Endothelial cell of umbilical vein (primary cell): ENCODE data around the gene GNL2. TPM values are rescaled to one million over a fixed set of nuclear protein-coding genes. Genes with fewer than 3 reads are reported as not detected.

Experiments
- BruUV-seq: library from RNA; stranded (reverse); fragments of 400-500 nt; replicated peaks from 2 replicates; lab custom pipeline; 2021; lab: Mats Ljungman, UMichigan
- CTCF ChIA-PET: fragments of 300-600, 350-600 bp; sonication (Branson Sonifier 250); formaldehyde crosslinking; loops from one replicate; lab custom pipeline; 2021; ENCODE audit warnings: antibody characterized with exemption, inconsistent platforms; lab: Charles Lee
- POLR2A ChIA-PET: fragments of 300-600, 350-600 bp; sonication (Branson Sonifier 250); formaldehyde crosslinking; loops from one replicate; lab custom pipeline; 2021; ENCODE audit warnings: antibody characterized with exemption, inconsistent platforms; lab: Charles Lee
- DNase-seq: peaks from one replicate; pipeline ENCODE4 v3.0.0-alpha.2; 2011; ENCODE audit warnings: low read depth, low spot score
- FAIRE-seq: peaks from 2 replicates; lab custom pipeline; 2011; peaks lifted over from hg19 to GRCh38; lab: Jason Lieb, UNC
- H2AFZ ChIP-seq: 2 replicates; pipeline ENCODE4 v1.6.0; 2012; ENCODE audit warnings: low read depth, low read length, control low read depth, inconsistent platforms
- H3K27ac ChIP-seq: 2 replicates; pipeline ENCODE4 v1.5.1; 2011; ENCODE audit warnings: low read depth, mild to moderate bottlenecking, control low read depth, low read length, moderate library complexity; ENCODE audit not compliant: insufficient read depth
- H3K27me3 ChIP-seq, 2 experiments: 2 replicates each; pipeline versions ENCODE4 v1.6.0 to v1.6.1; 2011; ENCODE audit warnings: low read length in 2 of 2, mixed read lengths in 1 of 2; ENCODE audit not compliant: control insufficient read depth in 2 of 2, insufficient read depth in 2 of 2
- H3K36me3 ChIP-seq, 2 experiments: 2 replicates in 1 of 2; 3 replicates in 1 of 2; pipeline ENCODE4 v1.5.1; 2011; ENCODE audit warnings: low read length in 2 of 2, mild to moderate bottlenecking in 1 of 2, moderate library complexity in 1 of 2; ENCODE audit not compliant: control insufficient read depth in 2 of 2, insufficient read depth in 2 of 2; ENCODE audit errors: extremely low read depth in 1 of 2
- H3K4me1 ChIP-seq: 3 replicates; pipeline ENCODE4 v1.5.1; 2011; ENCODE audit warnings: mild to moderate bottlenecking, low read length; ENCODE audit not compliant: control insufficient read depth, insufficient read depth; ENCODE audit errors: extremely low read depth
- H3K4me2 ChIP-seq: 2 replicates; pipeline ENCODE4 v1.6.1; 2011; ENCODE audit warnings: low read length, control low read depth, mixed read lengths; ENCODE audit not compliant: insufficient read depth
- H3K4me3 ChIP-seq, 3 experiments: fragments of 200-600 bp in 1 of 3; sonication (generic), shearing (Covaris generic) in 1 of 3; replicated peaks in 1 of 3; 2 replicates each; pipeline ENCODE4 v1.5.1; 2011 to 2016; ENCODE audit warnings: control low read depth in 3 of 3, low read length in 3 of 3, mild to moderate bottlenecking in 2 of 3, inconsistent platforms in 1 of 3, low read depth in 1 of 3, moderate library complexity in 1 of 3; ENCODE audit not compliant: insufficient read depth in 1 of 3
- H3K79me2 ChIP-seq: 2 replicates; pipeline ENCODE4 v1.6.0; 2012; ENCODE audit warnings: low read length, inconsistent platforms; ENCODE audit not compliant: control insufficient read depth, insufficient read depth
- H3K9ac ChIP-seq: replicated peaks from 2 replicates; pipeline ENCODE3; 2011; ENCODE audit warnings: low read length, control low read depth; ENCODE audit not compliant: insufficient read depth; ENCODE audit errors: extremely low read depth
- H3K9me1 ChIP-seq: replicated peaks from 3 replicates; pipeline ENCODE4 v1.6.0; 2011; ENCODE audit warnings: mild to moderate bottlenecking, low read length; ENCODE audit not compliant: control insufficient read depth, insufficient read depth; ENCODE audit errors: extremely low read depth
- H3K9me3 ChIP-seq: replicated peaks from 2 replicates; pipeline ENCODE4 v1.5.1; 2012; ENCODE audit warnings: low read length, inconsistent platforms; ENCODE audit not compliant: control insufficient read depth, insufficient read depth
- H4K20me1 ChIP-seq: replicated peaks from 2 replicates; pipeline ENCODE3; 2011; ENCODE audit warnings: mild to moderate bottlenecking, low read length; ENCODE audit not compliant: control insufficient read depth, insufficient read depth; ENCODE audit errors: extremely low read depth
- CTCF ChIP-seq, 2 donors: IDR thresholded peaks; 1 replicate in 1 of 2; 2 replicates in 1 of 2; pipeline ENCODE4 v1.5.1; 2011; ENCODE audit warnings: low read length in 2 of 2, mild to moderate bottlenecking in 2 of 2, moderate library complexity in 2 of 2, control low read depth in 1 of 2, inconsistent platforms in 1 of 2, low read depth in 1 of 2; ENCODE audit not compliant: insufficient read depth in 1 of 2; ENCODE audit errors: extremely low read depth in 1 of 2
- EZH2 ChIP-seq: IDR thresholded peaks from 2 replicates; pipeline ENCODE4 v1.6.1; 2012; ENCODE audit warnings: borderline replicate concordance, low read depth, mild to moderate bottlenecking, moderate library complexity, low read length, inconsistent platforms; ENCODE audit not compliant: severe bottlenecking
- FOS ChIP-seq: IDR thresholded peaks from 2 replicates; pipeline ENCODE4 v1.6.1; 2011; ENCODE audit warnings: mild to moderate bottlenecking, low read length, moderate library complexity, borderline replicate concordance; ENCODE audit not compliant: insufficient read depth
- GATA2 ChIP-seq: IDR thresholded peaks from 2 replicates; pipeline ENCODE4 v1.7.0; 2011; ENCODE audit warnings: low read depth, mild to moderate bottlenecking, moderate library complexity, mixed read lengths, low read length; ENCODE audit not compliant: insufficient read length, insufficient read depth
- JUN ChIP-seq: IDR thresholded peaks from 2 replicates; pipeline ENCODE4 v1.6.1; 2011; ENCODE audit warnings: borderline replicate concordance, low read depth; ENCODE audit not compliant: insufficient read length, insufficient read depth
- MAX ChIP-seq: IDR thresholded peaks from 2 replicates; pipeline ENCODE4 v1.6.1; 2011; ENCODE audit not compliant: insufficient read depth, insufficient read length
- MYC ChIP-seq: IDR thresholded peaks from one replicate; pipeline ENCODE4 v1.6.1; 2011; ENCODE audit warnings: mild to moderate bottlenecking, low read depth, low read length
- POLR2A ChIP-seq: IDR thresholded peaks from 2 replicates; pipeline ENCODE4 v1.6.1; 2012; ENCODE audit warnings: low read depth, mild to moderate bottlenecking, control low read depth, low read length
- POLR2AphosphoS5 ChIP-seq: IDR thresholded peaks from 2 replicates; pipeline ENCODE4 v1.6.1; 2012; ENCODE audit warnings: low read depth, mild to moderate bottlenecking, control low read depth, low read length, moderate library complexity; ENCODE audit not compliant: insufficient read depth
- dilution Hi-C: fragments of 300-500 bp; cut with MboI; formaldehyde crosslinking; loops from one replicate; pipeline ENCODE4 v1.15.0; 2019; ENCODE audit warnings: low sequenced_read_pairs; ENCODE audit not compliant: extremely low pct_ligation_motif_present
- intact Hi-C: fragments of 100-400 bp; cut with micrococcal nuclease; formaldehyde crosslinking; loops from one replicate; pipeline ENCODE4 v1.10.0; 2022
- polyA plus RNA-seq, 4 experiments: library from polyadenylated mRNA; depleted of rRNA in 3 of 4; stranded (reverse) in 3 of 4; unstranded in 1 of 4; fragments of >200 nt; gene quantifications; 2 replicates each; pipeline versions ENCODE4 v1.2.1 to v1.2.3, GENCODE V29; 2011 to 2012; ENCODE audit warnings: missing spikeins in 1 of 4
- total RNA-seq: library from RNA; stranded (reverse); gene quantifications from 2 replicates; pipeline ENCODE4 v1.2.3, GENCODE V29; 2021

GNL2 gene
- total and polyA plus RNA-seq, 2 donors (not counting 3 experiments of a cell fraction or from before 2014, with no cell fraction given): 18.0 to 55.5 TPM

GRCh38 chr1:37553927-37554808, 41.6 kb downstream of the GNL2 start, which contains the start of gene SNIP1:
Gene SNIP1, minus strand, starts transcription at chr1:37554293. Its CDS starts 64 bp downstream, at chr1:37554229.
- peak within 1 kb of the TSS; percentile 94 for H3K9ac ChIP-seq
- peaks cover 36% of the 10 kb centered on the region for H3K79me2 ChIP-seq
- peaks cover 0 to 2% of the 10 kb centered on the region in 2 experiments for H3K36me3 ChIP-seq
- peak within 1 kb of the TSS; percentile 88 to 94 (median 88) for H3K4me3 ChIP-seq
- no peaks in the 10 kb centered on the region for H4K20me1 ChIP-seq
- H2AFZ ChIP-seq: peak within 1 kb of the TSS; percentile 79
- H3K4me2 ChIP-seq: peak within 1 kb of the TSS; percentile 90
- DNase-seq (peak; percentile 93), FAIRE-seq (peak; percentile 98)
- POLR2A ChIA-PET: interaction anchor here (1.5 kb wide), 1 partner anchor 39 kb away, joined by 3 read pairs; the partner anchor contains the start of gene MEAF6
- peak within 1 kb of the TSS; percentile 76 for H3K27ac ChIP-seq
- H3K9me3 ChIP-seq: no peaks in the 10 kb centered on the region
- intact Hi-C loops (loop anchor here (1.0 to 5.0 kb wide), 4 partner anchors 20 to 97 kb away; partner anchors contain the start of gene MEAF6), dilution Hi-C loops (no loop called here)
- CTCF ChIA-PET: interaction anchor here (0.6 to 1.7 kb wide), 4 partner anchors 10 to 128 kb away, joined by 3 to 10 read pairs (median 4); partner anchors contain the start of gene MEAF6
- TF ChIP-seq MYC (no peak), JUN (no peak), POLR2AphosphoS5 (peak; percentile 77), EZH2 (no peak), FOS (no peak), POLR2A (peak; percentile 56), MAX (peak; percentile 78), CTCF (IDR thresholded peaks at IDR 0.05; ENCODE audit: extremely low read depth in 1 of 2, insufficient read depth in 1 of 2, low read depth in 1 of 2, low read length in 2 of 2) (no peak), GATA2 (no peak)
- no peaks in the 10 kb centered on the region for H3K27me3 ChIP-seq
- no TSS peak for BruUV-seq
- H3K4me1 ChIP-seq: peaks cover 14% of the 10 kb centered on the region
- H3K9me1 ChIP-seq: no peaks in the 10 kb centered on the region
